Measurements from ENCODE around the gene CDC42SE1.

The CDC42SE1 gene

GRCh38 chr1:151001602-151002001 is 57.8 kb downstream of the CDC42SE1 start:
- Mint-ChIP-seq H3K4me1 (peaks cover 23% of the 10 kb centered on the region), H3K27ac (ENCODE audit: low read depth) (no peak overlapping the region), H3K36me3 (ENCODE audit: insufficient read depth) (peaks cover 6% of the 10 kb centered on the region)

More at GRCh38 chr1:151001602-151002001, 57.8 kb downstream of the CDC42SE1 start:
- no peak for ATAC-seq (replicated peaks; ENCODE audit: extremely low read depth, poor library complexity, severe bottlenecking)
- no peak overlapping the region for H3K4me3 Mint-ChIP-seq
- H3K9me3 Mint-ChIP-seq: no peaks in the 10 kb centered on the region
- no peak for DNase-seq (ENCODE audit: low spot score in 2 of 2)
- H3K27me3 Mint-ChIP-seq: peaks cover 10% of the 10 kb centered on the region

Measured in central memory CD8-positive, alpha-beta T cell (primary cell).